IMR-90 (cell line): Measurements from ENCODE around the gene KIF25. TPM values are rescaled to one million over a fixed set of nuclear protein-coding genes. Genes with fewer than 3 reads are reported as not detected.

ENCODE experiments used
- ATAC-seq: fragments of 200-7000 bp; cut with Tn5 transposase; 2 replicates; pipeline ENCODE4 v1.9.1; 2020; ENCODE audit warnings: low read depth, mild to moderate bottlenecking, moderate library complexity
- BruUV-seq: library from RNA; stranded (reverse); fragments of 400-500 nt; replicated peaks from 2 replicates; lab custom pipeline; 2021; lab: Mats Ljungman, UMichigan
- CTCF ChIA-PET: fragments of 300-600 bp; formaldehyde crosslinking; extraction: SDS; loops from one replicate; lab custom pipeline; 2021; ENCODE audit warnings: antibody characterized with exemption; lab: Yijun Ruan, JAX
- POLR2A ChIA-PET: fragments of 300-600 bp; sonication (Branson Sonifier 250); formaldehyde crosslinking; loops from one replicate; lab custom pipeline; 2022; ENCODE audit warnings: antibody characterized with exemption; ENCODE audit not compliant: unreplicated experiment; lab: Charles Lee
- DNase-seq: peaks from one replicate; pipeline ENCODE4 v3.0.0; 2013
- H2AFZ ChIP-seq: replicated peaks from 2 replicates; pipeline ENCODE3; 2013; ENCODE audit warnings: low read length, mild to moderate bottlenecking; ENCODE audit not compliant: poor library complexity
- H2AK5ac ChIP-seq: 2 replicates; pipeline ENCODE4 v1.6.1; 2013; ENCODE audit warnings: low read depth, low read length, inconsistent platforms
- H2AK9ac ChIP-seq: replicated peaks from 2 replicates; pipeline ENCODE3; 2013; ENCODE audit warnings: mild to moderate bottlenecking, low read depth, low read length, moderate library complexity; ENCODE audit not compliant: poor library complexity
- H2BK120ac ChIP-seq: 2 replicates; pipeline ENCODE4 v1.6.1; 2013; ENCODE audit warnings: low read depth, low read length, inconsistent platforms
- H2BK15ac ChIP-seq: 3 replicates; pipeline ENCODE4 v1.6.1; 2013; ENCODE audit warnings: low read depth, low read length, inconsistent platforms
- H2BK20ac ChIP-seq: 2 replicates; pipeline ENCODE4 v1.6.1; 2013; ENCODE audit warnings: low read depth, mild to moderate bottlenecking, inconsistent platforms, low read length, moderate library complexity
- H2BK5ac ChIP-seq: 2 replicates; pipeline ENCODE4 v1.6.1; 2013; ENCODE audit warnings: mild to moderate bottlenecking, low read depth, low read length, inconsistent platforms; ENCODE audit not compliant: poor library complexity, severe bottlenecking
- H3K14ac ChIP-seq: replicated peaks from 2 replicates; pipeline ENCODE4 v1.6.1; 2013; ENCODE audit warnings: low read depth, low read length, inconsistent platforms
- H3K18ac ChIP-seq: 2 replicates; pipeline ENCODE4 v1.6.1; 2013; ENCODE audit warnings: low read depth, low read length, control low read depth
- H3K23ac ChIP-seq: 2 replicates; pipeline ENCODE4 v1.6.1; 2013; ENCODE audit warnings: low read depth, low read length, inconsistent platforms
- H3K27ac ChIP-seq: 2 replicates; pipeline ENCODE4 v1.5.1; 2013; ENCODE audit warnings: mild to moderate bottlenecking, control low read depth, low read length; ENCODE audit not compliant: insufficient read depth
- H3K27me3 ChIP-seq: 2 replicates; pipeline ENCODE4 v1.6.1; 2013; ENCODE audit warnings: low read length; ENCODE audit not compliant: control insufficient read depth, insufficient read depth
- H3K36me3 ChIP-seq: 2 replicates; pipeline ENCODE4 v1.6.1; 2013; ENCODE audit warnings: low read length, mixed read lengths; ENCODE audit not compliant: control insufficient read depth, insufficient read depth
- H3K4ac ChIP-seq: 2 replicates; pipeline ENCODE4 v1.6.1; 2013; ENCODE audit warnings: low read depth, low read length, inconsistent platforms
- H3K4me1 ChIP-seq: 2 replicates; pipeline ENCODE4 v1.6.1; 2013; ENCODE audit warnings: low read length, mixed read lengths; ENCODE audit not compliant: control insufficient read depth, insufficient read depth
- H3K4me2 ChIP-seq: 2 replicates; pipeline ENCODE4 v1.6.1; 2013; ENCODE audit warnings: low read depth, mild to moderate bottlenecking, control low read depth, low read length, moderate library complexity
- H3K4me3 ChIP-seq: 2 replicates; pipeline ENCODE4 v1.5.1; 2013; ENCODE audit warnings: low read depth, mild to moderate bottlenecking, control low read depth, low read length, moderate library complexity; ENCODE audit not compliant: insufficient read depth
- H3K56ac ChIP-seq: 2 replicates; pipeline ENCODE4 v1.6.1; 2013; ENCODE audit warnings: low read length, inconsistent platforms; ENCODE audit not compliant: insufficient read depth; ENCODE audit errors: extremely low read depth
- H3K79me1 ChIP-seq, 2 experiments: 2 replicates each; pipeline ENCODE4 v1.6.1; 2013; ENCODE audit warnings: low read length in 2 of 2, inconsistent platforms in 1 of 2, low read depth in 1 of 2
- H3K9ac ChIP-seq: 2 replicates; pipeline ENCODE4 v1.6.1; 2013; ENCODE audit warnings: low read depth, low read length, control low read depth
- H3K9me1 ChIP-seq: 2 replicates; pipeline ENCODE4 v1.6.1; 2013; ENCODE audit warnings: low read length, inconsistent platforms; ENCODE audit not compliant: insufficient read depth
- H3K9me3 ChIP-seq: 2 replicates; pipeline ENCODE4 v1.6.1; 2013; ENCODE audit warnings: low read length; ENCODE audit not compliant: control insufficient read depth, insufficient read depth
- H4K20me1 ChIP-seq: 2 replicates; pipeline ENCODE4 v1.6.1; 2013; ENCODE audit warnings: low read length, inconsistent platforms; ENCODE audit not compliant: insufficient read depth
- H4K5ac ChIP-seq: 2 replicates; pipeline ENCODE4 v1.6.1; 2013; ENCODE audit warnings: mild to moderate bottlenecking, low read depth, low read length, control low read depth
- H4K8ac ChIP-seq, 2 experiments: 2 replicates each; pipeline ENCODE4 v1.6.1; 2013; ENCODE audit warnings: low read depth in 2 of 2, low read length in 2 of 2, control low read depth in 1 of 2, inconsistent platforms in 1 of 2
- H4K91ac ChIP-seq: 2 replicates; pipeline ENCODE4 v1.6.1; 2013; ENCODE audit warnings: low read depth, low read length, inconsistent platforms; ENCODE audit not compliant: insufficient read depth
- BHLHE40 ChIP-seq: fragments of 150-350 bp; IDR thresholded peaks from 2 replicates; pipeline ENCODE4 v1.6.1; 2016; ENCODE audit warnings: mild to moderate bottlenecking, low read depth, low read length
- CEBPB ChIP-seq: IDR thresholded peaks from 2 replicates; pipeline ENCODE4 v1.6.1; 2012; ENCODE audit warnings: low read depth, low read length, improper control_type of control experiment
- ELK1 ChIP-seq: fragments of 150-350 bp; IDR thresholded peaks from 2 replicates; pipeline ENCODE4 v1.6.1; 2016; ENCODE audit warnings: low read depth, mild to moderate bottlenecking, low read length, moderate library complexity, borderline replicate concordance
- FOS ChIP-seq: fragments of 150-350 bp; IDR thresholded peaks from 2 replicates; pipeline ENCODE4 v1.6.1; 2016; ENCODE audit warnings: low read depth, low read length
- MAFK ChIP-seq: IDR thresholded peaks from 2 replicates; pipeline ENCODE4 v1.6.1; 2012; ENCODE audit warnings: low read depth, low read length, improper control_type of control experiment
- MAZ ChIP-seq: IDR thresholded peaks from 2 replicates; pipeline ENCODE4 v1.6.1; 2012; ENCODE audit warnings: low read depth, mild to moderate bottlenecking, low read length, improper control_type of control experiment, moderate library complexity, borderline replicate concordance
- MXI1 ChIP-seq: IDR thresholded peaks from 2 replicates; pipeline ENCODE4 v1.6.1; 2012; ENCODE audit warnings: low read depth, mild to moderate bottlenecking, low read length, moderate library complexity, borderline replicate concordance
- POLR2A ChIP-seq: IDR thresholded peaks from 2 replicates; pipeline ENCODE4 v1.6.1; 2012; ENCODE audit warnings: mild to moderate bottlenecking, low read depth, low read length
- RAD21 ChIP-seq: IDR thresholded peaks from 2 replicates; pipeline ENCODE4 v1.6.1; 2012; ENCODE audit warnings: low read length, improper control_type of control experiment
- RCOR1 ChIP-seq: IDR thresholded peaks from 2 replicates; pipeline ENCODE4 v1.6.1; 2012; ENCODE audit warnings: mild to moderate bottlenecking, low read length, improper control_type of control experiment; ENCODE audit not compliant: insufficient replicate concordance
- RFX5 ChIP-seq: IDR thresholded peaks from 2 replicates; pipeline ENCODE4 v1.8.0; 2012; ENCODE audit warnings: low read depth, mild to moderate bottlenecking, low read length, moderate library complexity
- SMC3 ChIP-seq: fragments of 150-350 bp; IDR thresholded peaks from 2 replicates; pipeline ENCODE4 v1.6.1; 2016; ENCODE audit warnings: low read depth, mild to moderate bottlenecking, antibody characterized with exemption, low read length, moderate library complexity
- WGBS, 2 experiments: methylation state at CpG; one replicate each; pipeline versions ENCODE4 v1.1.5 to v1.1.7; 2013; ENCODE audit warnings: missing lambda C conversion rate in 2 of 2; ENCODE audit not compliant: insufficient read length in 1 of 2; ENCODE audit errors: extremely low coverage in 2 of 2; 5-methylcytosine and 5-hydroxymethylcytosine counted together
- dilution Hi-C: fragments of 300-500 bp; cut with HindIII; formaldehyde crosslinking; loops from one replicate; pipeline ENCODE4 v1.14.3; 2018; ENCODE audit warnings: low sequenced_read_pairs; ENCODE audit not compliant: unreplicated experiment
- in situ Hi-C: fragments of 300-500 bp; cut with MboI; formaldehyde crosslinking; loops from 3 replicates; pipeline ENCODE4 v1.14.3; 2019; ENCODE audit warnings: low sequenced_read_pairs, inconsistent platforms, mixed read lengths
- intact Hi-C: fragments of 100-400 bp; cut with micrococcal nuclease; formaldehyde crosslinking; loops from 2 replicates; pipeline ENCODE4 v1.10.0; 2022
- polyA plus RNA-seq, 3 experiments: library from polyadenylated mRNA; depleted of rRNA; stranded (reverse); fragments of >200 nt; gene quantifications; 2 replicates each; pipeline ENCODE4 v1.2.3, GENCODE V29; 2012; ENCODE audit warnings: low replicate concordance in 1 of 3
- total RNA-seq: library from RNA; depleted of rRNA; stranded (reverse); fragments of >200 nt; gene quantifications from 2 replicates; pipeline ENCODE4 v1.2.3, GENCODE V29; 2012

Gene KIF25
- total and polyA plus RNA-seq, 2 of the 4 experiments (the other 2 are of a cell fraction) = not detected

GRCh38 chr6:167947716-167948115, 49.8 kb upstream of the KIF25 start:
- Histone ChIP-seq H3K36me3 (peaks cover 32% of the 10 kb centered on the region), H3K14ac (no peak overlapping the region), H2BK20ac (no peak overlapping the region), H3K4me2 (no peak overlapping the region), H2AK5ac (no peak overlapping the region), H3K79me1 (no peaks in the 10 kb centered on the region), H3K9ac (no peak overlapping the region), H2AK9ac (no peak overlapping the region), H3K23ac (no peak overlapping the region), H3K27me3 (no peaks in the 10 kb centered on the region), H2AFZ (no peak overlapping the region), H4K5ac (no peak overlapping the region), H2BK15ac (no peak overlapping the region), H3K4me3 (no peak overlapping the region), H3K9me1 (no peaks in the 10 kb centered on the region), H3K27ac (no peak overlapping the region), H2BK5ac (no peak overlapping the region), H2BK120ac (no peak overlapping the region), H3K4ac (no peak overlapping the region), H4K20me1 (no peaks in the 10 kb centered on the region), H4K91ac (no peak overlapping the region), H3K4me1 (0 out of 2 replicates have a peak, but pooled peaks cover 2% of the 10 kb centered on the region), H3K56ac (no peak overlapping the region), H3K9me3 (no peaks in the 10 kb centered on the region), H3K18ac (no peak overlapping the region), H4K8ac (no peak overlapping the region)
- intact Hi-C loops (no loop called here), dilution Hi-C loops (no loop called here), in situ Hi-C loops (no loop called here)
- POLR2A ChIA-PET = no interaction called here
- CTCF ChIA-PET = interaction anchor here (0.7 to 1.3 kb wide), 2 partner anchors 84 to 1162 kb away, joined by 3 to 4 read pairs; no protein-coding TSS in a partner anchor
- no peak for DNase-seq
- WGBS, 2 experiments = no CpG with 5 or more reads among the region's 1 CpG
- TF ChIP-seq SMC3 (no peak), CEBPB (no peak), RFX5 (no peak), ELK1 (no peak), FOS (no peak), RAD21 (no peak), MXI1 (no peak), RCOR1 (no peak), BHLHE40 (no peak), MAFK (no peak), MAZ (no peak), POLR2A (no peak)
- no peak for ATAC-seq
- no TSS peak for BruUV-seq
